ENCODE data around the gene RPUSD3. TPM values are rescaled to one million over a fixed set of nuclear protein-coding genes. Genes with fewer than 3 reads are reported as not detected.

RPUSD3 gene
- total RNA-seq, 2 donors from 2014 or later = 56.9 to 67.1 TPM

GRCh38 chr3:9883706-9884554, 40.1 kb upstream of the RPUSD3 start:
- H3K36me3 Mint-ChIP-seq (ENCODE audit: low read depth) = no peaks in the 10 kb centered on the region
- no peaks in the 10 kb centered on the region for H3K9me3 ChIP-seq (ENCODE audit: control insufficient read depth, low read length)
- H3K27me3 ChIP-seq (ENCODE audit: control insufficient read depth, insufficient read depth, low read length, poor library complexity, severe bottlenecking) = peaks cover 7% of the 10 kb centered on the region
- no peak overlapping the region for H3K4me3 Mint-ChIP-seq
- no peak overlapping the region for H3K9ac ChIP-seq (ENCODE audit: extremely low read depth, low read length, poor library complexity, severe bottlenecking)
- no peak for DNase-seq
- no peaks in the 10 kb centered on the region for H3K36me3 ChIP-seq (ENCODE audit: control insufficient read depth, insufficient read depth, low read length)
- no peak overlapping the region for H3K27ac Mint-ChIP-seq
- H3K4me1 Mint-ChIP-seq = no peaks in the 10 kb centered on the region
- no peak for TF ChIP-seq CTCF (conservative IDR thresholded peaks at IDR 0.05)
- no peaks in the 10 kb centered on the region for H3K9me3 Mint-ChIP-seq
- no peak overlapping the region for H3K4me3 ChIP-seq (ENCODE audit: low read length)
- H3K4me1 ChIP-seq (ENCODE audit: control insufficient read depth, insufficient read depth, low read length) = no peaks in the 10 kb centered on the region
- peaks cover 1% of the 10 kb centered on the region for H3K27me3 Mint-ChIP-seq (ENCODE audit: insufficient read depth)
- WGBS, 2 experiments (ENCODE audit: insufficient coverage in 1 of 2, insufficient read length in 1 of 2) = 86 to 88% methylated on average over 6 to 7 of the region's 7 CpGs
- no peak overlapping the region for H3K27ac ChIP-seq (ENCODE audit: low read depth, low read length)

- no peaks in the 10 kb centered on the region for H3K4me1 ChIP-seq (ENCODE audit: control insufficient read depth, insufficient read depth, low read length)
- no peak for DNase-seq
- H3K9ac ChIP-seq (ENCODE audit: extremely low read depth, low read length, poor library complexity, severe bottlenecking) = no peak overlapping the region
- no peaks in the 10 kb centered on the region for H3K27me3 ChIP-seq (ENCODE audit: control insufficient read depth, insufficient read depth, low read length, poor library complexity, severe bottlenecking)
- H3K9me3 Mint-ChIP-seq = no peaks in the 10 kb centered on the region
- peaks cover 8% of the 10 kb centered on the region for H3K27me3 Mint-ChIP-seq (ENCODE audit: insufficient read depth)
- no peaks in the 10 kb centered on the region for H3K9me3 ChIP-seq (ENCODE audit: control insufficient read depth, low read length)
- H3K36me3 ChIP-seq (ENCODE audit: control insufficient read depth, insufficient read depth, low read length) = no peaks in the 10 kb centered on the region
- WGBS, 2 experiments (ENCODE audit: insufficient coverage in 1 of 2, insufficient read length in 1 of 2) = 80 to 94% methylated on average over 1 of the region's 1 CpG
- H3K36me3 Mint-ChIP-seq (ENCODE audit: low read depth) = no peaks in the 10 kb centered on the region
- H3K27ac Mint-ChIP-seq = no peak overlapping the region
- no peak overlapping the region for H3K27ac ChIP-seq (ENCODE audit: low read depth, low read length)
- no peak overlapping the region for H3K4me3 ChIP-seq (ENCODE audit: low read length)
- no peak overlapping the region for H3K4me3 Mint-ChIP-seq
- H3K4me1 Mint-ChIP-seq = no peaks in the 10 kb centered on the region
- no peak for TF ChIP-seq CTCF (conservative IDR thresholded peaks at IDR 0.05)
Observed at GRCh38 chr3:9881441-9881840, 37.6 kb upstream of the RPUSD3 start.

- WGBS, 2 experiments (ENCODE audit: insufficient coverage in 1 of 2, insufficient read length in 1 of 2) = 94 to 95% methylated on average over 2 to 7 of the region's 7 CpGs
- no peaks in the 10 kb centered on the region for H3K27me3 ChIP-seq (ENCODE audit: control insufficient read depth, insufficient read depth, low read length, poor library complexity, severe bottlenecking)
- no peak within 1 kb of the TSS for H3K27ac Mint-ChIP-seq
Observed at GRCh38 chr3:9879830-9880549, 36.2 kb upstream of the RPUSD3 start, which contains the start of gene CIDEC. Gene CIDEC, minus strand, starts transcription at chr3:9880253. Its CDS starts 1,767 bp downstream, at chr3:9878486.

More at GRCh38 chr3:9879830-9880549, 36.2 kb upstream of the RPUSD3 start, which contains the start of gene CIDEC:
- peaks cover 8% of the 10 kb centered on the region for H3K27me3 Mint-ChIP-seq (ENCODE audit: insufficient read depth)
- no peaks in the 10 kb centered on the region for H3K9me3 Mint-ChIP-seq
- Histone ChIP-seq H3K9ac (ENCODE audit: extremely low read depth, low read length, poor library complexity, severe bottlenecking) (no peak within 1 kb of the TSS), H3K36me3 (ENCODE audit: control insufficient read depth, insufficient read depth, low read length) (no peaks in the 10 kb centered on the region), H3K4me1 (ENCODE audit: control insufficient read depth, insufficient read depth, low read length) (no peaks in the 10 kb centered on the region), H3K9me3 (ENCODE audit: control insufficient read depth, low read length) (no peaks in the 10 kb centered on the region), H3K4me3 (ENCODE audit: low read length) (no peak within 1 kb of the TSS), H3K27ac (ENCODE audit: low read depth, low read length) (no peak within 1 kb of the TSS)
- no peak for TF ChIP-seq CTCF (conservative IDR thresholded peaks at IDR 0.05)
- H3K4me1 Mint-ChIP-seq = no peaks in the 10 kb centered on the region
- no peak for DNase-seq
- H3K36me3 Mint-ChIP-seq (ENCODE audit: low read depth) = no peaks in the 10 kb centered on the region
- no peak within 1 kb of the TSS for H3K4me3 Mint-ChIP-seq

All from endodermal cell (in vitro differentiated cells).